HCT116 (cell line): ENCODE results near the gene TEPSIN. TPM values are rescaled to one million over a fixed set of nuclear protein-coding genes. Genes with fewer than 3 reads are reported as not detected.

ENCODE experiments used
- ATAC-seq: fragments of 200-7000 bp; cut with Tn5 transposase; 2 replicates; pipeline ENCODE4 v1.9.1; 2020; ENCODE audit warnings: mild to moderate bottlenecking, moderate library complexity
- BruUV-seq: library from RNA; stranded (reverse); fragments of 400-500 nt; replicated peaks from 2 replicates; lab custom pipeline; 2021; lab: Mats Ljungman, UMichigan
- CTCF ChIA-PET: fragments of 300-600 bp; sonication (Branson Sonifier 250); formaldehyde crosslinking; loops from one replicate; lab custom pipeline; 2021; ENCODE audit warnings: antibody characterized with exemption; lab: Charles Lee
- POLR2A ChIA-PET: fragments of 300-600, 350-600 bp; sonication (Branson Sonifier 250); formaldehyde crosslinking; loops from one replicate; lab custom pipeline; 2021; ENCODE audit warnings: antibody characterized with exemption; lab: Charles Lee
- RAD21 ChIA-PET, 2 experiments: fragments of 300-600 bp; sonication (Branson Sonifier 250); formaldehyde crosslinking; loops; one replicate each; lab custom pipeline; 2023; ENCODE audit warnings: low total read pairs in 2 of 2; ENCODE audit not compliant: uncharacterized antibody in 2 of 2, unreplicated experiment in 2 of 2, low non-redundant PET in 1 of 2; lab: Charles Lee
- DNase-seq: peaks from one replicate; pipeline ENCODE4 v3.0.0-alpha.2; 2010; ENCODE audit warnings: low read depth, low spot score
- H2AFZ ChIP-seq: fragments of 200-600 bp; shearing (Covaris generic), sonication (generic); 2 replicates; pipeline ENCODE4 v1.6.1; 2017; ENCODE audit warnings: low read depth, mixed run types, mixed read lengths, antibody characterized with exemption, low read length; ENCODE audit not compliant: poor library complexity, severe bottlenecking
- H3K27ac ChIP-seq: 2 replicates; pipeline ENCODE4 v1.5.1; 2012; ENCODE audit warnings: low read depth, low read length
- H3K27me3 ChIP-seq: fragments of 200-600 bp; sonication (generic); 2 replicates; pipeline ENCODE4 v1.6.1; 2016; ENCODE audit warnings: mixed run types, low read length, mixed read lengths; ENCODE audit not compliant: insufficient read depth
- H3K36me3 ChIP-seq, 2 experiments: fragments of 200-500 bp in 1 of 2; fragments of 200-600 bp in 1 of 2; sonication (Bioruptor generic) in 1 of 2; sonication (generic) in 1 of 2; 2 replicates each; pipeline versions ENCODE4 v1.5.1 to v1.6.1; 2014 to 2016; ENCODE audit warnings: low read length in 2 of 2, inconsistent platforms in 1 of 2, mixed read lengths in 1 of 2, mixed run types in 1 of 2; ENCODE audit not compliant: insufficient read depth in 2 of 2, control insufficient read depth in 1 of 2
- H3K4me1 ChIP-seq, 2 experiments: fragments of 200-600 bp in 1 of 2; sonication (generic) in 1 of 2; 2 replicates each; pipeline versions ENCODE4 v1.5.1 to v1.6.1; 2012 to 2017; ENCODE audit warnings: low read length in 2 of 2, inconsistent platforms in 1 of 2, mild to moderate bottlenecking in 1 of 2, mixed read lengths in 1 of 2, mixed run types in 1 of 2, moderate library complexity in 1 of 2; ENCODE audit not compliant: insufficient read depth in 2 of 2, control insufficient read depth in 1 of 2
- H3K4me2 ChIP-seq: fragments of 200-600 bp; sonication (generic); 2 replicates; pipeline ENCODE4 v1.6.1; 2017; ENCODE audit warnings: mixed run types, low read length, mixed read lengths
- H3K4me3 ChIP-seq, 2 experiments: fragments of 200-600 bp in 1 of 2; sonication (generic) in 1 of 2; replicated peaks in 1 of 2; 2 replicates each; pipeline ENCODE4 v1.5.1; 2011 to 2016; ENCODE audit warnings: low read length in 2 of 2, control low read depth in 1 of 2, low read depth in 1 of 2, mild to moderate bottlenecking in 1 of 2, mixed read lengths in 1 of 2, mixed run types in 1 of 2
- H3K79me2 ChIP-seq: fragments of 200-600 bp; sonication (generic); 2 replicates; pipeline ENCODE4 v1.6.1; 2017; ENCODE audit warnings: mild to moderate bottlenecking, mixed run types, low read length, moderate library complexity, mixed read lengths; ENCODE audit not compliant: insufficient read depth
- H3K9ac ChIP-seq: fragments of 200-600 bp; sonication (generic); 2 replicates; pipeline ENCODE4 v1.6.1; 2016; ENCODE audit warnings: low read length, mixed read lengths
- H3K9me2 ChIP-seq: fragments of 200-600 bp; sonication (generic), shearing (Covaris generic); 2 replicates; pipeline ENCODE4 v1.6.1; 2017; ENCODE audit warnings: mixed run types, mild to moderate bottlenecking, moderate library complexity; ENCODE audit not compliant: insufficient read depth
- H3K9me3 ChIP-seq, 2 experiments: fragments of 200-500 bp in 1 of 2; fragments of 200-600 bp in 1 of 2; sonication (Bioruptor generic) in 1 of 2; sonication (generic) in 1 of 2; 2 replicates each; pipeline ENCODE4 v1.6.1; 2014 to 2017; ENCODE audit warnings: low read length in 2 of 2, mixed read lengths in 2 of 2, inconsistent platforms in 1 of 2, low read depth in 1 of 2, mild to moderate bottlenecking in 1 of 2, mixed run types in 1 of 2, moderate library complexity in 1 of 2; ENCODE audit not compliant: control insufficient read depth in 1 of 2, insufficient read depth in 1 of 2
- H4K20me1 ChIP-seq: fragments of 200-600 bp; sonication (generic), shearing (Covaris generic); 2 replicates; pipeline ENCODE4 v1.6.1; 2017; ENCODE audit warnings: mixed run types, mild to moderate bottlenecking, moderate library complexity; ENCODE audit not compliant: insufficient read depth
- POLR2A ChIP-seq: IDR thresholded peaks from 2 replicates; pipeline ENCODE4 v1.7.0; 2011; ENCODE audit warnings: borderline replicate concordance; ENCODE audit not compliant: insufficient read depth, insufficient read length; ENCODE audit errors: extremely low read depth
- POLR2AphosphoS5 ChIP-seq: IDR thresholded peaks from 2 replicates; pipeline ENCODE4 v1.6.1; 2011; ENCODE audit warnings: mild to moderate bottlenecking, low read depth, low read length, moderate library complexity
- SIN3A ChIP-seq: IDR thresholded peaks from 2 replicates; pipeline ENCODE4 v1.6.1; 2012; ENCODE audit warnings: low read depth
- YY1 ChIP-seq: IDR thresholded peaks from 2 replicates; pipeline ENCODE4 v1.6.1; 2011; ENCODE audit warnings: low read length, low read depth, moderate library complexity, mild to moderate bottlenecking; ENCODE audit not compliant: insufficient replicate concordance; ENCODE audit errors: extremely low read depth
- ZFX ChIP-seq: fragments of 450-650 bp; IDR thresholded peaks from 2 replicates; pipeline ENCODE4 v1.6.1; 2017
- intact Hi-C: fragments of 100-400 bp; cut with micrococcal nuclease; formaldehyde crosslinking; loops from 2 replicates; pipeline ENCODE4 v1.10.0; 2022
- total RNA-seq: library from RNA; stranded (reverse); gene quantifications from one replicate; pipeline ENCODE4 v1.2.1, GENCODE V29; 2021; ENCODE audit not compliant: unreplicated experiment
- TF ChIP-seq, protein P1 (sequence below): IDR thresholded peaks from 2 replicates; pipeline ENCODE4 v1.6.1; 2012
- TF ChIP-seq, protein P2 (sequence below), 3 experiments: fragments of 200-600 bp in 1 of 3; sonication (generic) in 1 of 3; IDR thresholded peaks in 2 of 3; conservative IDR thresholded peaks in 1 of 3; 2 replicates each; pipeline ENCODE4 v1.5.1; 2012 to 2017; ENCODE audit warnings: low read depth in 2 of 3, low read length in 2 of 3, antibody characterized with exemption in 1 of 3, borderline replicate concordance in 1 of 3, control low read depth in 1 of 3, mild to moderate bottlenecking in 1 of 3, mixed read lengths in 1 of 3, mixed run types in 1 of 3, moderate library complexity in 1 of 3; ENCODE audit not compliant: insufficient read depth in 1 of 3

Gene TEPSIN
- total RNA-seq, 1 experiment from 2014 or later = 50.6 TPM

GRCh38 chr17:81192386-81193050, 46.3 kb downstream of the TEPSIN start:
- no peak overlapping the region for H3K9ac ChIP-seq
- intact Hi-C loops = no loop called here
- no peak for DNase-seq
- POLR2A ChIA-PET = no interaction called here
- no peak overlapping the region for H3K4me3 ChIP-seq
- no TSS peak for BruUV-seq
- RAD21 ChIA-PET = no interaction called here
- H3K27ac ChIP-seq = no peak overlapping the region
- H4K20me1 ChIP-seq = no peaks in the 10 kb centered on the region
- H3K27me3 ChIP-seq = no peaks in the 10 kb centered on the region
- H2AFZ ChIP-seq = no peak overlapping the region
- ATAC-seq = 0 out of 2 replicates have a peak, but pooled peaks have one; percentile 19
- TF ChIP-seq ZFX (no peak), POLR2A (no peak), SIN3A (no peak), YY1 (no peak), POLR2AphosphoS5 (no peak)
- TF ChIP-seq, protein P1, sequence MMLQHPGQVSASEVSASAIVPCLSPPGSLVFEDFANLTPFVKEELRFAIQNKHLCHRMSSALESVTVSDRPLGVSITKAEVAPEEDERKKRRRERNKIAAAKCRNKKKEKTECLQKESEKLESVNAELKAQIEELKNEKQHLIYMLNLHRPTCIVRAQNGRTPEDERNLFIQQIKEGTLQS = no peak
- TF ChIP-seq, protein P2, sequence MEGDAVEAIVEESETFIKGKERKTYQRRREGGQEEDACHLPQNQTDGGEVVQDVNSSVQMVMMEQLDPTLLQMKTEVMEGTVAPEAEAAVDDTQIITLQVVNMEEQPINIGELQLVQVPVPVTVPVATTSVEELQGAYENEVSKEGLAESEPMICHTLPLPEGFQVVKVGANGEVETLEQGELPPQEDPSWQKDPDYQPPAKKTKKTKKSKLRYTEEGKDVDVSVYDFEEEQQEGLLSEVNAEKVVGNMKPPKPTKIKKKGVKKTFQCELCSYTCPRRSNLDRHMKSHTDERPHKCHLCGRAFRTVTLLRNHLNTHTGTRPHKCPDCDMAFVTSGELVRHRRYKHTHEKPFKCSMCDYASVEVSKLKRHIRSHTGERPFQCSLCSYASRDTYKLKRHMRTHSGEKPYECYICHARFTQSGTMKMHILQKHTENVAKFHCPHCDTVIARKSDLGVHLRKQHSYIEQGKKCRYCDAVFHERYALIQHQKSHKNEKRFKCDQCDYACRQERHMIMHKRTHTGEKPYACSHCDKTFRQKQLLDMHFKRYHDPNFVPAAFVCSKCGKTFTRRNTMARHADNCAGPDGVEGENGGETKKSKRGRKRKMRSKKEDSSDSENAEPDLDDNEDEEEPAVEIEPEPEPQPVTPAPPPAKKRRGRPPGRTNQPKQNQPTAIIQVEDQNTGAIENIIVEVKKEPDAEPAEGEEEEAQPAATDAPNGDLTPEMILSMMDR (IDR thresholded peaks at IDR 0.05 in 2 of 3, conservative IDR thresholded peaks at IDR 0.05 in 1 of 3; ENCODE audit: borderline replicate concordance in 1 of 3, insufficient read depth in 1 of 3, low read depth in 2 of 3, low read length in 2 of 3) = no peak
- H3K79me2 ChIP-seq = no peaks in the 10 kb centered on the region
- CTCF ChIA-PET = interaction anchor here (0.6 kb wide), 1 partner anchor 9 kb away, joined by 3 read pairs; no protein-coding TSS in a partner anchor
- no peaks in the 10 kb centered on the region for H3K9me3 ChIP-seq
- peaks cover 3% of the 10 kb centered on the region in 2 experiments; a peak in 2 of 4 replicates for H3K36me3 ChIP-seq
- no peak overlapping the region for H3K4me2 ChIP-seq
- H3K4me1 ChIP-seq = no peaks in the 10 kb centered on the region
- H3K9me2 ChIP-seq = no peaks in the 10 kb centered on the region
